H1 (cell line): ENCODE data around the gene RPLP2. TPM values are rescaled to one million over a fixed set of nuclear protein-coding genes. Genes with fewer than 3 reads are reported as not detected.

Experiments used
- CTCF ChIA-PET: fragments of 300-600 bp; sonication (Branson Sonifier 250); formaldehyde crosslinking; loops from one replicate; lab custom pipeline; 2021; ENCODE audit not compliant: partially characterized antibody; lab: Charles Lee
- POLR2A ChIA-PET: fragments of 300-600 bp; sonication (Branson Sonifier 250); formaldehyde crosslinking; loops from one replicate; lab custom pipeline; 2021; ENCODE audit warnings: inconsistent platforms; ENCODE audit not compliant: partially characterized antibody; lab: Charles Lee
- DNase-seq, 2 experiments: peaks; one replicate each; pipeline versions ENCODE4 v3.0.0 to v3.0.0-alpha.2; 2010 to 2022; ENCODE audit warnings: low spot score in 2 of 2, low read depth in 1 of 2, mixed read lengths in 1 of 2
- FAIRE-seq: peaks from 2 replicates; lab custom pipeline; 2011; peaks lifted over from hg19 to GRCh38; lab: Jason Lieb, UNC
- H2AFZ ChIP-seq: 2 replicates; pipeline ENCODE4 v1.8.1; 2012; ENCODE audit warnings: low read length, inconsistent platforms
- H2AK5ac ChIP-seq: 2 replicates; pipeline ENCODE4 v1.6.1; 2013; ENCODE audit warnings: low read depth, low read length
- H2BK120ac ChIP-seq: replicated peaks from 2 replicates; pipeline ENCODE3; 2013; ENCODE audit warnings: low read depth, low read length, inconsistent platforms
- H2BK12ac ChIP-seq: 2 replicates; pipeline ENCODE4 v1.6.1; 2013; ENCODE audit warnings: low read depth, low read length
- H2BK15ac ChIP-seq: 2 replicates; pipeline ENCODE4 v1.6.1; 2013; ENCODE audit warnings: low read length
- H2BK20ac ChIP-seq: 2 replicates; pipeline ENCODE4 v1.6.1; 2013; ENCODE audit warnings: low read length
- H2BK5ac ChIP-seq: 2 replicates; pipeline ENCODE4 v1.6.1; 2013; ENCODE audit warnings: low read depth, low read length
- H3K14ac ChIP-seq: 2 replicates; pipeline ENCODE4 v1.6.1; 2013; ENCODE audit warnings: inconsistent platforms; ENCODE audit not compliant: insufficient read length
- H3K18ac ChIP-seq: 2 replicates; pipeline ENCODE4 v1.6.1; 2013; ENCODE audit warnings: low read length; ENCODE audit errors: extremely low read depth
- H3K23ac ChIP-seq: 2 replicates; pipeline ENCODE4 v1.6.1; 2013; ENCODE audit warnings: inconsistent platforms; ENCODE audit not compliant: insufficient read length
- H3K23me2 ChIP-seq: 2 replicates; pipeline ENCODE4 v1.6.1; 2013; ENCODE audit warnings: low read depth, low read length
- H3K27ac ChIP-seq: 2 replicates; pipeline ENCODE4 v1.6.1; 2011; ENCODE audit warnings: low read depth, low read length, inconsistent platforms
- H3K27me3 ChIP-seq, 4 experiments: replicated peaks in 1 of 4; 1 replicate in 1 of 4; 2 replicates in 3 of 4; pipeline versions ENCODE4 v1.6.1 to v1.8.1; 2011 to 2013; ENCODE audit warnings: low read length in 3 of 4, mild to moderate bottlenecking in 3 of 4, inconsistent platforms in 2 of 4, mixed read lengths in 2 of 4, moderate library complexity in 1 of 4; ENCODE audit not compliant: control insufficient read depth in 3 of 4, insufficient read depth in 3 of 4; ENCODE audit errors: extremely low read depth in 1 of 4
- H3K36me3 ChIP-seq, 4 experiments: 2 replicates each; pipeline versions ENCODE4 v1.6.1 to v1.8.1; 2011 to 2013; ENCODE audit warnings: mild to moderate bottlenecking in 4 of 4, low read length in 3 of 4, moderate library complexity in 2 of 4, control low read depth in 1 of 4, inconsistent platforms in 1 of 4; ENCODE audit not compliant: insufficient read depth in 4 of 4, control insufficient read depth in 2 of 4
- H3K4ac ChIP-seq: replicated peaks from 2 replicates; pipeline ENCODE3; 2013; ENCODE audit warnings: low read length, low read depth, mixed read lengths, inconsistent platforms; ENCODE audit not compliant: insufficient read length
- H3K4me1 ChIP-seq, 4 experiments: replicated peaks in 1 of 4; 1 replicate in 1 of 4; 2 replicates in 3 of 4; pipeline versions ENCODE4 v1.6.1 to v1.8.1; 2011 to 2013; ENCODE audit warnings: low read length in 3 of 4, inconsistent platforms in 2 of 4, mixed read lengths in 1 of 4; ENCODE audit not compliant: insufficient read depth in 4 of 4, control insufficient read depth in 3 of 4
- H3K4me2 ChIP-seq, 2 experiments: 2 replicates each; pipeline versions ENCODE4 v1.6.1 to v1.8.1; 2011 to 2013; ENCODE audit warnings: low read depth in 2 of 2, low read length in 2 of 2, control low read depth in 1 of 2, inconsistent platforms in 1 of 2, mild to moderate bottlenecking in 1 of 2; ENCODE audit not compliant: insufficient read depth in 1 of 2
- H3K4me3 ChIP-seq, 4 experiments: fragments of 200-600, 300-600 bp in 1 of 4; sonication (generic), shearing (Covaris generic), sonication (Bioruptor Twin) in 1 of 4; 2 replicates each; pipeline versions ENCODE4 v1.5.1 to v1.8.1; 2011 to 2016; ENCODE audit warnings: low read length in 4 of 4, low read depth in 3 of 4, control low read depth in 2 of 4, inconsistent platforms in 2 of 4, mild to moderate bottlenecking in 2 of 4, mixed read lengths in 1 of 4, moderate library complexity in 1 of 4; ENCODE audit not compliant: insufficient read depth in 2 of 4; ENCODE audit errors: extremely low read depth in 1 of 4
- H3K56ac ChIP-seq: replicated peaks from 2 replicates; pipeline ENCODE3; 2013; ENCODE audit warnings: low read depth, mild to moderate bottlenecking, mixed read lengths, low read length, inconsistent platforms; ENCODE audit not compliant: insufficient read length
- H3K79me1 ChIP-seq: 2 replicates; pipeline ENCODE4 v1.6.1; 2013; ENCODE audit warnings: low read depth, low read length, control low read depth
- H3K79me2 ChIP-seq, 2 experiments: 2 replicates each; pipeline versions ENCODE4 v1.6.1 to v1.8.1; 2012 to 2013; ENCODE audit warnings: low read length in 2 of 2, mild to moderate bottlenecking in 2 of 2, inconsistent platforms in 1 of 2; ENCODE audit not compliant: insufficient read depth in 2 of 2, control insufficient read depth in 1 of 2
- H3K9ac ChIP-seq, 4 experiments: replicated peaks in 1 of 4; 1 replicate in 1 of 4; 2 replicates in 3 of 4; pipeline versions ENCODE4 v1.6.1 to v1.8.1; 2011 to 2013; ENCODE audit warnings: low read depth in 3 of 4, low read length in 3 of 4, control low read depth in 2 of 4, mild to moderate bottlenecking in 2 of 4, moderate library complexity in 2 of 4, inconsistent platforms in 1 of 4; ENCODE audit errors: extremely low read depth in 1 of 4
- H3K9me3 ChIP-seq, 2 experiments: 2 replicates each; pipeline versions ENCODE4 v1.6.1 to v1.8.1; 2012 to 2013; ENCODE audit warnings: mild to moderate bottlenecking in 2 of 2, moderate library complexity in 2 of 2, control low read depth in 1 of 2, inconsistent platforms in 1 of 2, low read depth in 1 of 2, low read length in 1 of 2, mixed read lengths in 1 of 2; ENCODE audit not compliant: insufficient read depth in 2 of 2
- H4K20me1 ChIP-seq, 2 experiments: replicated peaks in 1 of 2; 2 replicates each; pipeline versions ENCODE3 to v1.8.1; 2011 to 2013; ENCODE audit warnings: inconsistent platforms in 2 of 2, low read length in 2 of 2, mild to moderate bottlenecking in 1 of 2; ENCODE audit not compliant: insufficient read depth in 2 of 2, control insufficient read depth in 1 of 2
- H4K5ac ChIP-seq: 2 replicates; pipeline ENCODE4 v1.6.1; 2013; ENCODE audit warnings: low read length, low read depth, mixed read lengths, inconsistent platforms; ENCODE audit not compliant: insufficient read length
- H4K8ac ChIP-seq: 2 replicates; pipeline ENCODE4 v1.8.0; 2013; ENCODE audit warnings: mild to moderate bottlenecking, moderate library complexity, low read length, inconsistent platforms; ENCODE audit not compliant: insufficient read depth; ENCODE audit errors: extremely low read depth
- H4K91ac ChIP-seq: replicated peaks from 2 replicates; pipeline ENCODE3; 2013; ENCODE audit warnings: low read length, mixed read lengths, inconsistent platforms; ENCODE audit not compliant: insufficient read length
- CEBPB ChIP-seq: IDR thresholded peaks from 2 replicates; pipeline ENCODE4 v1.6.1; 2012; ENCODE audit warnings: low read depth, low read length
- WGBS, 2 experiments: shearing (Covaris generic) in 1 of 2; methylation state at CpG; one replicate each; pipeline versions ENCODE4 v1.1.6 to v1.1.7; 2013 to 2015; ENCODE audit warnings: low lambda C conversion rate in 2 of 2, mixed read lengths in 2 of 2, inconsistent platforms in 1 of 2, low coverage in 1 of 2, missing lambda C conversion rate in 1 of 2; ENCODE audit not compliant: insufficient replicate concordance in 2 of 2, insufficient coverage in 1 of 2, insufficient read length in 1 of 2; ENCODE audit errors: extremely low coverage in 1 of 2, missing lambda C conversion rate in 1 of 2; 5-methylcytosine and 5-hydroxymethylcytosine counted together
- polyA plus RNA-seq, 7 experiments: library from polyadenylated mRNA; depleted of rRNA in 3 of 7; stranded (reverse) in 5 of 7; unstranded in 2 of 7; fragments of >200 nt in 5 of 7; fragments of 200-250 nt in 2 of 7; gene quantifications; 1 replicate in 5 of 7; 2 replicates in 1 of 7; 4 replicates in 1 of 7; pipeline versions ENCODE4 v1.2.1 to v1.2.3, GENCODE V29; 2011 to 2013; ENCODE audit warnings: missing spikeins in 2 of 7, mixed read lengths in 2 of 7
- total RNA-seq: library from RNA; stranded (reverse); fragmentation: NEBNext Ultra II Directional; extraction: Animal tissue kit (Norgen Biotek cat#: 25700); gene quantifications from 2 replicates; pipeline ENCODE4 v1.2.1, GENCODE V29; 2021

RPLP2 gene
- total and polyA plus RNA-seq, 2 of the 8 experiments (the other 6 are each of a cell fraction or from before 2014, with no cell fraction given), result 1,789 to 2,106 TPM

DNA sequence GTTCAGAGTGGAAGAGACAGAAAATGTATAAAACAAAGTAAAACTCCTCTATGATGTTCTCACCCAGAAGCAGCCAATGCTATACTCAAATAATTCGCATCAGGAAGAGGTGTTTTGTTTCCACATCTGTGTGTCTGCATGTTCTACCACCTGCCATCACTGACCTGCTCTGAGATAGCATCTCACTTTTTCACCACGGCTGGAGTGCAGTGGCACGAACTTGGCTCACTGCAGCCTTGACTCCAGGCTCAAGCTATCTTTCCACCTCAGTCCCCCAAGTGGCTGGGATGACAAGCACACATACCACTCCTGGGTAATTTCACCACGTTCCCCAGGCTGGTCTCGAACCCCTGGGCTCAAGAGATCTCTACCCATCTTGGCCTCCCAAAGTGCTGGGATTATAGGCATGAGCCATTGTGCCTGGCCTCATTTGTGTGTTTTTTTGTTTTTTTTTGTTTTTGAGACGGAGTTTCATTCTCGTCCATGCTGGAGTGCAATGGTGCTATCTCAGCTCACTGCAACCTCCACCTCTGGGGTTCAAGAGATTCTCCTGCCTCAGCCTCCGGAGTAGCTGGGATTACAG lies 48.1 kb upstream of the RPLP2 start:
- H3K23me2 ChIP-seq, result no peaks in the 10 kb centered on the region
- CTCF ChIA-PET, result interaction anchor here (1.1 to 26.9 kb wide), 7 partner anchors 14 to 252 kb away, joined by 3 to 395 read pairs (median 14); partner anchors contain the start of gene TALDO1
- H2AFZ ChIP-seq, result no peak overlapping the region
- no peak for TF ChIP-seq CEBPB
- no peak overlapping the region for H4K8ac ChIP-seq
- no peak overlapping the region for H3K4me2 ChIP-seq
- no peak overlapping the region for H3K4ac ChIP-seq
- H3K18ac ChIP-seq, result no peak overlapping the region
- H3K14ac ChIP-seq, result no peak overlapping the region
- H2AK5ac ChIP-seq, result no peak overlapping the region
- no peak overlapping the region for H3K9ac ChIP-seq
- DNase-seq (no peak), FAIRE-seq (no peak)
- H2BK120ac ChIP-seq, result no peak overlapping the region
- no peak overlapping the region for H2BK5ac ChIP-seq
- peaks cover 0 to 12% (median 7%) of the 10 kb centered on the region in 4 experiments; a peak in 6 of 7 replicates for H3K4me1 ChIP-seq
- no peaks in the 10 kb centered on the region for H3K27me3 ChIP-seq
- H2BK12ac ChIP-seq, result no peak overlapping the region
- no peak overlapping the region for H3K23ac ChIP-seq
- no peak overlapping the region for H3K4me3 ChIP-seq
- peaks cover 7% of the 10 kb centered on the region; the same call in 1 of the 2 replicates for H3K79me1 ChIP-seq
- no peak overlapping the region for H3K27ac ChIP-seq
- peaks cover 36 to 71% (median 47%) of the 10 kb centered on the region in 4 experiments for H3K36me3 ChIP-seq
- WGBS, 2 experiments, result 86% methylated on average over 8 of the region's 8 CpGs; no CpG with 5 or more reads in 1 of the 2 experiments
- no peak overlapping the region for H4K91ac ChIP-seq
- no peak overlapping the region for H2BK15ac ChIP-seq
- H2BK20ac ChIP-seq, result no peak overlapping the region
- H4K5ac ChIP-seq, result no peak overlapping the region
- POLR2A ChIA-PET, result interaction anchor here (1.8 to 35.3 kb wide), 4 partner anchors 5 to 94 kb away, joined by 4 to 636 read pairs (median 341); partner anchors contain the start of genes GATD1 and TALDO1
- peaks cover 0 to 11% of the 10 kb centered on the region in 2 experiments; a peak in 1 of 4 replicates for H3K79me2 ChIP-seq
- H3K56ac ChIP-seq, result no peak overlapping the region
- H4K20me1 ChIP-seq, result peaks cover 13 to 37% of the 10 kb centered on the region in 2 experiments
- no peaks in the 10 kb centered on the region for H3K9me3 ChIP-seq
